HUES48 (cell line): ENCODE measurements around the gene ZNF516.

ENCODE experiments used
- H3K27ac ChIP-seq: one replicate; pipeline ENCODE4 v1.7.0; 2013; ENCODE audit warnings: low read depth, low read length, inconsistent platforms
- H3K27me3 ChIP-seq: 2 replicates; pipeline ENCODE4 v1.6.1; 2013; ENCODE audit warnings: mild to moderate bottlenecking, low read length; ENCODE audit not compliant: control insufficient read depth, insufficient read depth
- H3K36me3 ChIP-seq: 2 replicates; pipeline ENCODE4 v1.6.1; 2013; ENCODE audit warnings: low read length; ENCODE audit not compliant: control insufficient read depth, insufficient read depth
- H3K4me1 ChIP-seq: 2 replicates; pipeline ENCODE4 v1.6.1; 2013; ENCODE audit warnings: mild to moderate bottlenecking, low read length; ENCODE audit not compliant: control insufficient read depth, insufficient read depth
- H3K4me3 ChIP-seq: 2 replicates; pipeline ENCODE4 v1.5.1; 2013; ENCODE audit warnings: mild to moderate bottlenecking, low read depth, low read length
- H3K9ac ChIP-seq: 2 replicates; pipeline ENCODE4 v1.6.1; 2013; ENCODE audit warnings: mild to moderate bottlenecking, low read depth, low read length, moderate library complexity
- H3K9me3 ChIP-seq: 2 replicates; pipeline ENCODE4 v1.6.1; 2013; ENCODE audit warnings: low read length; ENCODE audit not compliant: control insufficient read depth, insufficient read depth

Gene ZNF516

DNA sequence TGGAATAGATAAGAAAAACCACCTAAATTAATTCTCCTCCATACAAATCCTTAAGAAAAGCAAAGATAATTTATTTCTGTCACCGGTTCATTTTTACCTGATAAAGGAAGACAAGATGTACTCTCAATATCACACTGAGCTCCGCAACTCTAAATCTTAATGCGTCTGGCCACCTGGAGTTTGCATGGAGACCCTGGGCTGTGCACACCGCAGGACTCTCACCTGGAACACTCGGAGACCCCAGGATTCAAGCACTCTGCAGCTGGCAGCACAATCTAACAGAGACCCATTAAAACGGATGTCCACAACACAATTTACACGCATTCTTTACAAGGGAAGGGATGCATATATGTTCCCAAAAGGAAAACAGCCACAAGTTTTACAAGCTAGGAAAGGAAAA lies 72.2 kb downstream of the ZNF516 start:
- Histone ChIP-seq H3K9me3 (no peaks in the 10 kb centered on the region), H3K36me3 (no peaks in the 10 kb centered on the region), H3K4me3 (no peak overlapping the region), H3K4me1 (peaks cover 20% of the 10 kb centered on the region), H3K27me3 (no peaks in the 10 kb centered on the region), H3K27ac (no peak overlapping the region), H3K9ac (no peak overlapping the region)

DNA sequence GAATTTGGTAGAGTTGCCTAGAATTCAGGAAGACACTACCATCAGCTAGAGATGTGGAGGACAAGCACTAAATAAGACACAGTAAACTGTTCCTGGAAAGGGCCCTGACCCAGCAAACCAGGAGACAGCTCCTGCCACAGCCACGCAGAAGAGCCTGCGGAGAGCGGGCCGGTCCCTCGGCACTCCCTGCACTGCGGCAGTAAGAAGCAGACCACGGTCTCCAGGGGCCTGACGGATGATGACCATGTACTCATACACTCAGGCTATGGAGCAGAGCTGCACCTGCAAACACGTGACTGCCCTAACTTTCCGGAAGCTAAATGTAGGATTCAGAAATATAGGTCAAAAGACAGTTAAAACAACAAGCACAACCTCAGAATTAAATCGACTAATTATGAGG lies 72.9 kb downstream of the ZNF516 start:
- H3K4me3 ChIP-seq, result no peak overlapping the region
- H3K27me3 ChIP-seq, result no peaks in the 10 kb centered on the region
- no peaks in the 10 kb centered on the region for H3K36me3 ChIP-seq
- H3K4me1 ChIP-seq, result peaks cover 20% of the 10 kb centered on the region
- H3K27ac ChIP-seq, result no peak overlapping the region
- H3K9me3 ChIP-seq, result no peaks in the 10 kb centered on the region
- H3K9ac ChIP-seq, result no peak overlapping the region

DNA sequence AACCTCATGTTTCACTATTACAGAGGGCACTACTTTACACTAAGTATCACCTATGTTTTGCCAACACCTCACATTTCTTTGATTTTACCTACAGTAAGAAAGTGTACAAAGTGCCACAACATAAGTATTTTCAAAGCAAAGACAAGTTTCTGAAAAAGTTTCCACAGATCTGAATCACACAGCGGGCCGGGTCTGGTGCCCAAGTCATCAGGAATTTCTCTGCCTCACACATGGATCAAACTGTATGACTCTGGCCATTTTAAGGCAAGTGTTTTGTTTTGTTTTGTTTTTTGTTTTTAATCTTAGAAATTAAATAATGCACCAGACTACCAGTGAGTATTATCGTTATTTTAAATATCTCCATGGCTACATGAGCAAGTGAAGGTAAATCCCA lies 73.4 kb downstream of the ZNF516 start:
- Histone ChIP-seq H3K36me3 (no peaks in the 10 kb centered on the region), H3K27ac (no peak overlapping the region), H3K9ac (no peak overlapping the region), H3K27me3 (no peaks in the 10 kb centered on the region), H3K4me1 (peaks cover 20% of the 10 kb centered on the region), H3K9me3 (no peaks in the 10 kb centered on the region), H3K4me3 (no peak overlapping the region)

DNA sequence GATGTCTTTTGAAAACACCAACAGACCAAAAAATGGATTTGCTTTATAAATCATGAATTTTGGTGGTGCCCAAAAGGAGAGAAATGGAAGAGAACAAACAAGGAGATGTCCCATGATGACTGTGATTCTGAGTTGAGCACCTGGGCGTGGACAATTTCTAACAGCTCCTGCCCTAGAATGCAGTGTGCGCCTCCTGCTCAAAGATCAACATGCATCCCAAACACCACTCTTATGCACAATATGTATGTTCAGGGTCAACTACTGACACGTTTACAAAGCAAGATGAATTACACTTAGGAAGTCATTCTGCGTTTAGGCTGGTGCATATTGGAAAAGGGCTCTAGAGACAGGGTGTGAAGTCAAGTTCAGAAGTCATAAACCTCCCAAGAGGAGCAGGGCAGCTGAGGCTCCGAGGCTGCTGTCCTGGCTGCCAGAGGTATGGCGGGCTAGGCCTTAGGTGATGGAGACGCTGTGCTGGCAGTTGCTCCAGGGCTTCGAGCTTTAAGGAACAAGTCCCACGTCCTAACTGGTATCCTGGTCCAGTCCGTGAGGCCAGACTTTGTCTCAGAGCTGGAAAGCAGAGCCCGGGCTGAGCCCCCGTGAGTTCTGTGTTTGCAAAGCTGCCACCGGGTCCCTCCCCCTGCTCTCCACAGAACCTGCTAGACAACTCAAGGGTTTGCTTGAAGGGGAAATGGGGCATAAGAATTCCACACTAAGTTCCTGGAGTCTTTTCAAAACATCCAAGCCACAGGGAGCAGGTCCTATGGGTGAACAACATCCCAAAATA lies 74.0 kb downstream of the ZNF516 start:
- Histone ChIP-seq H3K4me1 (peaks cover 15% of the 10 kb centered on the region), H3K36me3 (no peaks in the 10 kb centered on the region), H3K9me3 (no peaks in the 10 kb centered on the region), H3K27me3 (no peaks in the 10 kb centered on the region), H3K27ac (no peak overlapping the region), H3K4me3 (no peak overlapping the region), H3K9ac (no peak overlapping the region)

DNA sequence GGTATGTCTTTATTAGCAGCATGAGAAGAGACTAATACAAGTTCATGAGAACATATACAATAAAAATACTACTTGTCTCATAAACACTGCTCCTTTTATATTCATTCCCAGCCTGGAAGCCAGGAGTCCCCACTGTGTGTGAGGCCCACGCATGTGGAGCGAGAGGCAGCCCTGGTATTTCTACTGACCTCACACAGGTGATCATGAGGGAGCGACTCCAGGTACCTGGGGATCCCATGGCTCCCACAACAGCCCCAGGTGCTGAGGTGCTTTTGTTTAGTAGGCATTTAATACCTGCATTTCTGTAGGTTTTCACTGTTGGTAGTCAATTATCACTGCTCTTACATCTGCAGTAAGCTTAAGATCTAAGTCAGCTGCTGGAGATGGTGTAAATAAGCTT lies 75.2 kb downstream of the ZNF516 start:
- Histone ChIP-seq H3K27me3 (no peaks in the 10 kb centered on the region), H3K27ac (no peak overlapping the region), H3K36me3 (no peaks in the 10 kb centered on the region), H3K4me1 (peaks cover 4% of the 10 kb centered on the region; the same call in 1 of the 2 replicates), H3K9me3 (no peaks in the 10 kb centered on the region), H3K9ac (no peak overlapping the region), H3K4me3 (no peak overlapping the region)

- H3K4me1 ChIP-seq, result no peaks in the 10 kb centered on the region; the same call in 1 of the 2 replicates
- H3K27ac ChIP-seq, result no peak overlapping the region
- H3K27me3 ChIP-seq, result no peaks in the 10 kb centered on the region
- no peaks in the 10 kb centered on the region for H3K9me3 ChIP-seq
- H3K4me3 ChIP-seq, result no peak overlapping the region
- H3K36me3 ChIP-seq, result no peaks in the 10 kb centered on the region
- H3K9ac ChIP-seq, result no peak overlapping the region
These were observed 78.1 kb downstream of the ZNF516 start for GRCh38 chr18:76416911-76417310.

GRCh38 chr18:76414936-76415621 lies 80.0 kb downstream of the ZNF516 start:
- H3K27me3 ChIP-seq, result no peaks in the 10 kb centered on the region
- no peaks in the 10 kb centered on the region for H3K9me3 ChIP-seq
- no peak overlapping the region for H3K4me3 ChIP-seq
- H3K4me1 ChIP-seq, result no peaks in the 10 kb centered on the region; the same call in 1 of the 2 replicates
- H3K9ac ChIP-seq, result no peak overlapping the region
- H3K27ac ChIP-seq, result no peak overlapping the region
- no peaks in the 10 kb centered on the region for H3K36me3 ChIP-seq

- Histone ChIP-seq H3K9ac (no peak overlapping the region), H3K4me1 (no peaks in the 10 kb centered on the region; the same call in 1 of the 2 replicates), H3K9me3 (no peaks in the 10 kb centered on the region), H3K27ac (no peak overlapping the region), H3K4me3 (no peak overlapping the region), H3K36me3 (no peaks in the 10 kb centered on the region), H3K27me3 (no peaks in the 10 kb centered on the region)
These were observed 82.0 kb downstream of the ZNF516 start for GRCh38 chr18:76412818-76413565.

DNA sequence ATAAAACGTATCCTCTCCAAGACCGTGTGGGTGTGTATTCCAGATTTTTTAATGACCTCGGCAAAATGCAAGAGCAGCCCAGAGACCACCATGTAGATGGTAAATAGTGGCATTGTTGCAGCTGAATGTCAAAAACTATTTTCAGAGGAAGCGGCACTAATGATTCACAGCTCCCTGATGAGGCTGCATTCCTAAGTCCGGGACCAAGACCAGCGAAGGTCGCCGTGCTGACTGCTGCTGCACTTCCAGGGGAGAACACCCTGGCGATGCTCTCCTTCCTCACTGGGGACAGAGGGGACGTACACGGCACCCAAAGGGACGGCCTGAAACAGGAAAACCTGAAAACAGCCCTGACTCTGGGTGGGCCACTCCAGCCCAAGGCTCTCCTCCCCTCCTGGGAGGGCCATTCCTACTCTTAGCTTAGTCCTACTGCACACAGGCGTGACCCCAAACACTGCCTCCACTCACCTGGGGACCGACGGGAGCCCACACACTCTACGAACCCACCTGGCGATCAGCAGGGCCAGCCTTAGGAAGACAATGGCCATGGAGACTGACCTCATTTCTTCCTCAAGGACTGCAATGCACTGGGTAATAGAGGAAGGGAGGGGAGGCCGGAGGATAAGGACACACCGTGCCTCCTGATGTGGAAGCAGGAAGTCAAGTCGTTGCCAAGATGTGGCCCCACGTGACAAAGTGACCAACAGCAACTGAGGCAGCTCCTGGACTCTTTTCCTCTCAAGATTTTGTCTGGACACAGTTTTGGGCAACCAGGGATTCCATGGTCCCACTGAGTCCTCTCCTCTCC lies 82.8 kb downstream of the ZNF516 start:
- H3K4me1 ChIP-seq, result no peaks in the 10 kb centered on the region; the same call in 1 of the 2 replicates
- no peaks in the 10 kb centered on the region for H3K9me3 ChIP-seq
- H3K36me3 ChIP-seq, result no peaks in the 10 kb centered on the region
- H3K27me3 ChIP-seq, result no peaks in the 10 kb centered on the region
- H3K27ac ChIP-seq, result no peak overlapping the region
- no peak overlapping the region for H3K9ac ChIP-seq
- H3K4me3 ChIP-seq, result no peak overlapping the region

DNA sequence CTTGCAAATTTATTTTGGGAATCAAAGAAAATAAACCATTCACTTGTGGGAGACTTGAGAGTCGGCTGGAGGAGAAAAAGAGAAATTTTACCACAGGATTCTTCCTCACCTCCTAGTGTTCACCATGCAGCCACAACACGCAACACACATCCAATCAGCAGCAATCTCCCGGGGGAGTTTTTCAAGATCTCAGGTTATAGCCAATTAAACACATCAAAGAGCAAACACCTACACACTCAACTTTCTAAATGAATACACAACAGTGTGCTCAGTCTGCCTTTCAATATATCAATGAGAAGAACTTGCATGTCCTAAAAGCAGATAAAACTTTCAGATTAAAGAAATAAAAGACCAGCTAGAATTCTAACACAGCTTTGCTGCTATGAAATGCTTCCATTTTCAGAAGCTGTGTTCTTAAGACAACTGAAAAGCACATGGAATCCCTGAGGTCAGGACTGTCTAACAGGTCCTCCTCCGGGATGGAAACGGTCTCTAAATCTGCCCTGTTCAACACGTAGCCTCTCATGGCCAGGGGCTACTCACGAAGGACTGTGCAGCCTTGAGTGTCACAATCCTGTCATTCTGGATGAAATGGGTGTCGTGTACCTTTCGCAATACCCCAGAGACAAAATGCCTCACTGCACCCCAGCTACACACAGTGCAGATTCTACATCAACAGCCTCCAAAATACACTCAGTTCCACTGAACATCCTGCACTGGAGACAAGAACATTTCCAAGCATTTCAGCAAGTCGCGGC lies 84.2 kb downstream of the ZNF516 start:
- no peak overlapping the region for H3K4me3 ChIP-seq
- no peak overlapping the region for H3K9ac ChIP-seq
- no peaks in the 10 kb centered on the region for H3K36me3 ChIP-seq
- no peaks in the 10 kb centered on the region for H3K9me3 ChIP-seq
- no peak overlapping the region for H3K27ac ChIP-seq
- H3K27me3 ChIP-seq, result no peaks in the 10 kb centered on the region
- H3K4me1 ChIP-seq, result no peaks in the 10 kb centered on the region; the same call in 1 of the 2 replicates
